K562 (cell line): ENCODE measurements around the gene CASP2. TPM values are rescaled to one million over a fixed set of nuclear protein-coding genes. Genes with fewer than 3 reads are reported as not detected.

Experiments
- ATAC-seq: fragments of 200-7000 bp; cut with Tn5 transposase; 3 replicates; pipeline ENCODE4 v1.9.1; 2020; ENCODE audit warnings: moderate library complexity
- BruUV-seq: library from RNA; stranded (reverse); fragments of 400-500 nt; replicated peaks from 2 replicates; lab custom pipeline; 2021; lab: Mats Ljungman, UMichigan
- CTCF ChIA-PET: fragments of 300-600 bp; formaldehyde crosslinking; extraction: SDS; loops from one replicate; lab custom pipeline; 2021; ENCODE audit warnings: low intra/inter-chr PET ratio; lab: Yijun Ruan, JAX
- POLR2A ChIA-PET: fragments of 300-600, 350-650 bp; sonication (Branson Sonifier 250); formaldehyde crosslinking; extraction: SDS; loops from one replicate; lab custom pipeline; 2021; ENCODE audit warnings: antibody characterized with exemption, inconsistent platforms; lab: Yijun Ruan, JAX
- DNase-seq, 4 experiments: peaks; one replicate each; pipeline versions ENCODE4 v3.0.0 to v3.0.0-alpha.2; 2011 to 2018; ENCODE audit warnings: low spot score in 3 of 4, mixed read lengths in 3 of 4; ENCODE audit errors: extremely low read depth in 1 of 4
- FAIRE-seq: peaks from 2 replicates; lab custom pipeline; 2011; peaks lifted over from hg19 to GRCh38; lab: Jason Lieb, UNC
- H2AFZ ChIP-seq: 2 replicates; pipeline ENCODE4 v1.6.0; 2011; ENCODE audit warnings: low read depth, low read length, control low read depth, inconsistent platforms
- H3K27ac ChIP-seq: fragments of 200-600 bp; 3 replicates; pipeline ENCODE4 v1.8.0; 2011; ENCODE audit warnings: low read depth, mild to moderate bottlenecking, control low read depth, inconsistent platforms, low read length, moderate library complexity, mixed read lengths; ENCODE audit errors: extremely low read depth
- H3K27me3 ChIP-seq, 2 experiments: fragments of 300-600 bp in 1 of 2; 2 replicates in 1 of 2; 3 replicates in 1 of 2; pipeline versions ENCODE4 v1.6.0 to v1.8.0; 2011; ENCODE audit warnings: inconsistent platforms in 2 of 2, low read length in 2 of 2, mild to moderate bottlenecking in 1 of 2, mixed read lengths in 1 of 2, moderate library complexity in 1 of 2; ENCODE audit not compliant: control insufficient read depth in 2 of 2, insufficient read depth in 2 of 2
- H3K36me3 ChIP-seq: fragments of 300-600 bp; 3 replicates; pipeline ENCODE4 v1.8.0; 2011; ENCODE audit warnings: mild to moderate bottlenecking, low read length, inconsistent platforms; ENCODE audit not compliant: control insufficient read depth, insufficient read depth
- H3K4me1 ChIP-seq, 2 experiments: fragments of 200-600 bp in 1 of 2; replicated peaks in 1 of 2; 2 replicates in 1 of 2; 3 replicates in 1 of 2; pipeline versions ENCODE4 v1.5.1 to v1.8.0; 2011; ENCODE audit warnings: inconsistent platforms in 2 of 2, low read length in 2 of 2, mild to moderate bottlenecking in 1 of 2, mixed read lengths in 1 of 2, moderate library complexity in 1 of 2; ENCODE audit not compliant: control insufficient read depth in 2 of 2, insufficient read depth in 2 of 2
- H3K4me2 ChIP-seq: 2 replicates; pipeline ENCODE4 v1.6.1; 2011; ENCODE audit warnings: low read length, control low read depth, inconsistent platforms, mixed read lengths; ENCODE audit not compliant: insufficient read depth
- H3K4me3 ChIP-seq: fragments of 200-600 bp; sonication (generic), shearing (Covaris generic); 2 replicates; pipeline ENCODE4 v1.5.1; 2016; ENCODE audit warnings: control low read depth, inconsistent platforms
- H3K79me2 ChIP-seq: fragments of 200-600 bp; 3 replicates; pipeline ENCODE4 v1.8.0; 2011; ENCODE audit warnings: low read length, inconsistent platforms; ENCODE audit not compliant: control insufficient read depth, insufficient read depth
- H3K9ac ChIP-seq, 2 experiments: 2 replicates each; pipeline versions ENCODE4 v1.6.0 to v1.6.1; 2011; ENCODE audit warnings: low read depth in 2 of 2, low read length in 2 of 2, control low read depth in 1 of 2, inconsistent platforms in 1 of 2, mild to moderate bottlenecking in 1 of 2, mixed read lengths in 1 of 2; ENCODE audit not compliant: insufficient read depth in 1 of 2
- H3K9me1 ChIP-seq: one replicate; pipeline ENCODE4 v1.6.0; 2011; ENCODE audit warnings: inconsistent platforms, mild to moderate bottlenecking, low read length, moderate library complexity; ENCODE audit not compliant: control insufficient read depth, insufficient read depth
- H3K9me3 ChIP-seq: replicated peaks from 2 replicates; pipeline ENCODE4 v1.5.1; 2011; ENCODE audit warnings: low read depth, low read length, inconsistent platforms; ENCODE audit not compliant: control insufficient read depth, insufficient read depth
- H4K20me1 ChIP-seq: replicated peaks from 2 replicates; pipeline ENCODE4 v1.6.1; 2011; ENCODE audit warnings: low read length, inconsistent platforms, mixed read lengths; ENCODE audit not compliant: control insufficient read depth, insufficient read depth
- ELF1 ChIP-seq: fragments of 200-800 bp; sonication (Bioruptor generic); IDR thresholded peaks from 2 replicates; pipeline ENCODE4 v1.6.1; 2016; ENCODE audit warnings: missing genetic modification characterization, missing compliant biosample characterization
- EP400 ChIP-seq: fragments of 450-650 bp; IDR thresholded peaks from 2 replicates; pipeline ENCODE4 v1.6.1; 2017; ENCODE audit warnings: antibody characterized with exemption, mild to moderate bottlenecking, moderate library complexity
- HDAC1 ChIP-seq, 2 experiments: fragments of 450-650 bp; IDR thresholded peaks; 2 replicates each; pipeline ENCODE4 v1.6.1; 2016 to 2017; ENCODE audit warnings: inconsistent platforms in 1 of 2, mild to moderate bottlenecking in 1 of 2, moderate library complexity in 1 of 2
- LCOR ChIP-seq: sonication (generic); formaldehyde crosslinking; IDR thresholded peaks from 2 replicates; pipeline ENCODE4 v1.8.0; 2022; ENCODE audit warnings: mild to moderate bottlenecking, missing genetic modification reagents
- NBN ChIP-seq: fragments of 450-650 bp; IDR thresholded peaks from 2 replicates; pipeline ENCODE4 v1.6.1; 2016; ENCODE audit warnings: low read depth, mild to moderate bottlenecking
- OTX1 ChIP-seq: fragments of 450-650 bp; formaldehyde crosslinking; IDR thresholded peaks from 2 replicates; pipeline ENCODE4 v1.4.0; 2022; ENCODE audit warnings: mild to moderate bottlenecking
- PCBP1 ChIP-seq: fragments of 200-400 bp; formaldehyde crosslinking; IDR thresholded peaks from 2 replicates; pipeline ENCODE4 v1.6.1; 2018; ENCODE audit warnings: mild to moderate bottlenecking, low read depth, low read length; ENCODE audit not compliant: poor library complexity, severe bottlenecking
- RBFOX2 ChIP-seq: fragments of 200-400 bp; formaldehyde crosslinking; IDR thresholded peaks from 2 replicates; pipeline ENCODE4 v1.6.1; 2017; ENCODE audit warnings: low read depth, mild to moderate bottlenecking, low read length, moderate library complexity
- RERE ChIP-seq: sonication (generic); formaldehyde crosslinking; IDR thresholded peaks from 2 replicates; pipeline ENCODE4 v1.8.0; 2023; ENCODE audit warnings: missing genetic modification reagents, mild to moderate bottlenecking, borderline replicate concordance
- SIN3A ChIP-seq, 2 experiments: fragments of 150-350 bp in 1 of 2; IDR thresholded peaks; 2 replicates each; pipeline ENCODE4 v1.6.1; 2011 to 2016; ENCODE audit warnings: borderline replicate concordance in 2 of 2, low read depth in 2 of 2, low read length in 2 of 2, mild to moderate bottlenecking in 2 of 2, moderate library complexity in 2 of 2; ENCODE audit not compliant: control insufficient read depth in 1 of 2
- ZNF165 ChIP-seq: fragments of 250-450 bp; sonication (Bioruptor Pico); IDR thresholded peaks from 2 replicates; pipeline ENCODE4 v1.4.0; 2020; ENCODE audit warnings: borderline replicate concordance
- ZNF232 ChIP-seq: sonication (generic); formaldehyde crosslinking; IDR thresholded peaks from 2 replicates; pipeline ENCODE4 v1.8.0; 2022; ENCODE audit warnings: mild to moderate bottlenecking, missing genetic modification reagents
- WGBS: fragments of 100-300 bp; shearing (Covaris generic); methylation state at CpG from one replicate; pipeline ENCODE4 v1.1.6; 2016; ENCODE audit warnings: low coverage, mixed read lengths; ENCODE audit not compliant: insufficient coverage; ENCODE audit errors: missing lambda C conversion rate; 5-methylcytosine and 5-hydroxymethylcytosine counted together
- in situ Hi-C: fragments of 300-500 bp; cut with MboI; formaldehyde crosslinking; loops from 4 replicates; pipeline ENCODE4 v1.15.0; 2018; ENCODE audit warnings: inconsistent platforms, mixed read lengths
- intact Hi-C: fragments of 100-400 bp; cut with micrococcal nuclease; formaldehyde crosslinking; loops from 2 replicates; pipeline ENCODE4 v1.14.2; 2022
- polyA plus RNA-seq, 8 experiments: library from polyadenylated mRNA; depleted of rRNA in 4 of 8; stranded (reverse) in 5 of 8; unstranded in 3 of 8; fragments of >200 nt; fragmentation: Nextera tagmentation in 2 of 8; fragmentation: Illumina TruSeq in 1 of 8; extraction: Ambion mirVana in 2 of 8; extraction: Trizol in 1 of 8; gene quantifications; 2 replicates each; pipeline versions ENCODE4 v1.2.1 to v1.2.3, GENCODE V29; 2011 to 2014; ENCODE audit warnings: inconsistent platforms in 1 of 8, missing spikeins in 1 of 8
- total RNA-seq, 7 experiments: library from RNA; depleted of rRNA in 6 of 7; stranded (reverse); fragments of >200 nt in 6 of 7; fragmentation: Illumina TruSeq in 2 of 7; extraction: Trizol in 2 of 7; gene quantifications; 2 replicates each; pipeline versions ENCODE4 v1.2.1 to v1.2.3, GENCODE V29; 2011 to 2021; ENCODE audit warnings: low replicate concordance in 1 of 7
- TF ChIP-seq, protein P1 (sequence below): fragments of 450-650 bp; formaldehyde crosslinking; IDR thresholded peaks from 2 replicates; pipeline ENCODE4 v1.4.0; 2022; ENCODE audit warnings: missing genetic modification characterization

CASP2 gene
- total and polyA plus RNA-seq, 9 of the 15 experiments (the other 6 are each of a cell fraction or from before 2014, with no cell fraction given), result 18.8 to 64.9 (median 24.1) TPM

GRCh38 chr7:143263266-143264195, 24.6 kb upstream of the CASP2 start, which contains the start of gene GSTK1:
Gene GSTK1 (plus strand): TSS chr7:143263441. CDS start chr7:143263514, 73 bp downstream.
- Histone ChIP-seq H4K20me1 (no peaks in the 10 kb centered on the region), H3K9ac (peak within 1 kb of the TSS; percentile 72 to 96), H3K79me2 (peaks cover 29% of the 10 kb centered on the region), H3K27me3 (no peaks in the 10 kb centered on the region), H2AFZ (peak within 1 kb of the TSS; percentile 96), H3K27ac (peak within 1 kb of the TSS; percentile 74), H3K4me3 (peak within 1 kb of the TSS; percentile 59), H3K4me1 (peaks cover 24 to 29% of the 10 kb centered on the region in 2 experiments), H3K9me3 (no peaks in the 10 kb centered on the region), H3K4me2 (peak within 1 kb of the TSS; percentile 86), H3K9me1 (peaks cover 9% of the 10 kb centered on the region), H3K36me3 (peaks cover 42% of the 10 kb centered on the region)
- intact Hi-C loops (loop anchor here (1.0 kb wide), 1 partner anchor 26 kb away; no protein-coding TSS in a partner anchor), in situ Hi-C loops (no loop called here)
- ChIA-PET POLR2A (interaction anchor here (0.6 to 2.1 kb wide), 7 partner anchors 9 to 129 kb away, joined by 3 to 11 read pairs (median 6); partner anchors contain the start of gene CASP2), CTCF (no interaction called here)
- DNase-seq, result peak; percentile 88 to 95 (median 91)
- peak; percentile 97 for ATAC-seq
- 2% methylated on average over 48 of the region's 48 CpGs for WGBS
- BruUV-seq, result TSS peak; percentile 73
- FAIRE-seq, result peak; percentile 71
- peak; percentile 98 for TF ChIP-seq RBFOX2
- peak; percentile 47 to 66; a peak in 3 of 4 replicates for TF ChIP-seq SIN3A (IDR thresholded peaks at IDR 0.05; ENCODE audit: borderline replicate concordance in 2 of 2, control insufficient read depth in 1 of 2, low read depth in 2 of 2, low read length in 2 of 2)
- TF ChIP-seq, protein P1, sequence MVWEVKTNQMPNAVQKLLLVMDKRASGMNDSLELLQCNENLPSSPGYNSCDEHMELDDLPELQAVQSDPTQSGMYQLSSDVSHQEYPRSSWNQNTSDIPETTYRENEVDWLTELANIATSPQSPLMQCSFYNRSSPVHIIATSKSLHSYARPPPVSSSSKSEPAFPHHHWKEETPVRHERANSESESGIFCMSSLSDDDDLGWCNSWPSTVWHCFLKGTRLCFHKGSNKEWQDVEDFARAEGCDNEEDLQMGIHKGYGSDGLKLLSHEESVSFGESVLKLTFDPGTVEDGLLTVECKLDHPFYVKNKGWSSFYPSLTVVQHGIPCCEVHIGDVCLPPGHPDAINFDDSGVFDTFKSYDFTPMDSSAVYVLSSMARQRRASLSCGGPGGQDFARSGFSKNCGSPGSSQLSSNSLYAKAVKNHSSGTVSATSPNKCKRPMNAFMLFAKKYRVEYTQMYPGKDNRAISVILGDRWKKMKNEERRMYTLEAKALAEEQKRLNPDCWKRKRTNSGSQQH (CRISPR knock-in tag), result peak; percentile 85
- TF ChIP-seq EP400, result peak; percentile 91
- 0 out of 2 replicates have a peak, but pooled peaks have one; percentile 76 for TF ChIP-seq ZNF232 (CRISPR knock-in tag)
- TF ChIP-seq LCOR (CRISPR knock-in tag), result peak; percentile 66; the same call in 1 of the 2 replicates
- TF ChIP-seq ELF1, result peak; percentile 89
- TF ChIP-seq PCBP1, result peak; percentile 50
- TF ChIP-seq ZNF165 (CRISPR knock-in tag), result 0 out of 2 replicates have a peak, but pooled peaks have one; percentile 55
- TF ChIP-seq NBN, result peak; percentile 81; the same call in 1 of the 2 replicates
- TF ChIP-seq HDAC1 (IDR thresholded peaks at IDR 0.05), result peak in 1 of 2 experiments; percentile 92; a peak in 2 of 4 replicates
- peak; percentile 69; the same call in 1 of the 2 replicates for TF ChIP-seq OTX1
- no peak for TF ChIP-seq RERE (CRISPR knock-in tag)
